Melanocyte of skin (primary cell): ENCODE data around the gene MPST. TPM values are rescaled to one million over a fixed set of nuclear protein-coding genes. Genes with fewer than 3 reads are reported as not detected.

Experiments
- small RNA-seq, 2 donors: library from RNA; depleted of rRNA; stranded (forward); fragments of <200 nt; gene quantifications; one replicate each; pipeline ENCODE3, GENCODE V24; 2012
- total RNA-seq, 2 donors: library from RNA; depleted of rRNA; stranded (reverse); fragments of >200 nt; gene quantifications; 2 replicates each; pipeline ENCODE4 v1.2.3, GENCODE V29; 2012

The MPST gene
- 10 to 100 TPM; 35.8 to 77.3 TPM for total RNA-seq

GRCh38 chr22:37019309-37020191 is at the start of gene MPST, which contains the start of gene TST:
Gene MPST, plus strand, starts transcription at chr22:37019742. Its CDS starts 95 bp downstream, at chr22:37019837.
Gene TST, minus strand, starts transcription at chr22:37019447. Its CDS starts 715 bp downstream, at chr22:37018732.

GRCh38 chr22:37051391-37052385 is 32.1 kb downstream of the MPST start, which contains the start of gene KCTD17:
Gene KCTD17, plus strand, starts transcription at chr22:37051742. Its CDS starts 19 bp downstream, at chr22:37051761.

Small RNA genes lying within 50 kb of the gene (small RNA-seq; reads per million reads assigned to genes)
- 0 reads per million in 2 donors for gene RF00019

Other genes with a start within 250 kb of the MPST start
- gene IFT27, start 243.6 kb upstream of the MPST start, total RNA-seq = 10 to 100 TPM; 14.3 to 24.1 TPM
- gene PVALB, start 202.7 kb upstream of the MPST start, total RNA-seq = not detected
- not detected for gene NCF4, start 158.7 kb upstream of the MPST start, total RNA-seq
- not detected for gene CSF2RB, start 106.1 kb upstream of the MPST start, total RNA-seq
- 10 to 100 TPM; 27.0 to 29.6 TPM for gene TST, start 295 bp upstream of the MPST start, total RNA-seq
- 10 to 100 TPM; 11.0 to 14.3 TPM for gene KCTD17, start 32.0 kb downstream of the MPST start, total RNA-seq
- not detected for gene TMPRSS6, start 90.0 kb downstream of the MPST start, total RNA-seq
- not detected for gene IL2RB, start 130.2 kb downstream of the MPST start, total RNA-seq
- 1 to 10 TPM; 5.5 to 5.7 TPM for gene C1QTNF6, start 168.5 kb downstream of the MPST start, total RNA-seq
- gene SSTR3, start 192.7 kb downstream of the MPST start, total RNA-seq = not detected
- 1 to 10 TPM in 1 of 2 donors, under 1 TPM in 1; 1.00 to 1.4 TPM for gene RAC2, start 224.5 kb downstream of the MPST start, total RNA-seq